ENCODE measurements around the gene AGBL5. TPM values are rescaled to one million over a fixed set of nuclear protein-coding genes. Genes with fewer than 3 reads are reported as not detected.

AGBL5 gene
- total and polyA plus RNA-seq, 12 donors = 4.2 to 16.8 (median 10.4) TPM

GRCh38 chr2:27014771-27015433, 36.6 kb upstream of the AGBL5 start:
- intact Hi-C loops (cut with DNase I) = loop anchor here in 6 of 10 donors (5.0 to 10.0 kb wide), 4 partner anchors 38 to 170 kb away; partner anchors contain the start of gene DPYSL5 (in 5 of the 6)
- H3K27ac ChIP-seq = peak overlapping the region in 4 of 10 donors; percentile 9 to 63 (median 39)
- DNase-seq = no peak
- H3K36me3 ChIP-seq = no peaks in the 10 kb centered on the region
- WGBS, 2 donors = 80 to 90% methylated on average over 8 of the region's 8 CpGs
- H3K4me1 ChIP-seq = peaks cover 0 to 50% (median 32%) of the 10 kb centered on the region in 9 donors
- no peaks in the 10 kb centered on the region for H3K27me3 ChIP-seq
- no peaks in the 10 kb centered on the region for H3K9me3 ChIP-seq
- no peak overlapping the region for H3K4me3 ChIP-seq
- ATAC-seq = peak in 1 of 8 donors; percentile 36
- TF ChIP-seq CTCF (IDR thresholded peaks at IDR 0.05) = no peak

GRCh38 chr2:27016801-27017325, 34.6 kb upstream of the AGBL5 start:
- H3K27me3 ChIP-seq = no peaks in the 10 kb centered on the region
- TF ChIP-seq CTCF (IDR thresholded peaks at IDR 0.05) = peak; percentile 40 to 78 (median 68)
- H3K27ac ChIP-seq = no peak overlapping the region
- WGBS, 2 donors = 66 to 67% methylated on average over 3 of the region's 3 CpGs
- intact Hi-C loops (cut with DNase I) = loop anchor here (1.0 to 10.0 kb wide), 7 partner anchors 40 to 172 kb away; partner anchors contain the start of gene DPYSL5 (in 5 of the 10)
- peak in 6 of 8 donors; percentile 30 to 67 (median 43) for ATAC-seq
- H3K4me1 ChIP-seq = peaks cover 0 to 67% (median 39%) of the 10 kb centered on the region in 9 donors
- peak in 1 of 2 donors; percentile 48 for DNase-seq
- H3K36me3 ChIP-seq = no peaks in the 10 kb centered on the region
- no peak overlapping the region for H3K4me3 ChIP-seq
- H3K9me3 ChIP-seq = no peaks in the 10 kb centered on the region

- H3K4me3 ChIP-seq = no peak overlapping the region
- WGBS, 2 donors = 68 to 86% methylated on average over 3 of the region's 3 CpGs
- ATAC-seq (peak in 7 of 8 donors; percentile 27 to 79 (median 74)), DNase-seq (peak in 1 of 2 donors; percentile 30)
- TF ChIP-seq CTCF (IDR thresholded peaks at IDR 0.05) = no peak
- intact Hi-C loops (cut with DNase I) = loop anchor here in 6 of 10 donors (5.0 to 10.0 kb wide), 4 partner anchors 41 to 173 kb away; partner anchors contain the start of gene DPYSL5 (in 5 of the 6)
- H3K27ac ChIP-seq = peak overlapping the region in 5 of 10 donors; percentile 10 to 61 (median 47)
- no peaks in the 10 kb centered on the region for H3K9me3 ChIP-seq
- H3K36me3 ChIP-seq = peaks cover 0 to 12% (median 0%) of the 10 kb centered on the region in 9 donors
- no peaks in the 10 kb centered on the region for H3K27me3 ChIP-seq
- H3K4me1 ChIP-seq = peaks cover 0 to 67% (median 36%) of the 10 kb centered on the region in 9 donors
Observed at GRCh38 chr2:27018142-27018541, 33.3 kb upstream of the AGBL5 start.

GRCh38 chr2:27019459-27019858, 32.0 kb upstream of the AGBL5 start:
- 96 to 97% methylated on average over 9 of the region's 9 CpGs for WGBS, 2 donors
- ATAC-seq = no peak
- H3K4me1 ChIP-seq = peaks cover 0 to 67% (median 36%) of the 10 kb centered on the region in 9 donors
- peak overlapping the region in 4 of 10 donors; percentile 7 to 68 (median 55) for H3K27ac ChIP-seq
- no peaks in the 10 kb centered on the region for H3K27me3 ChIP-seq
- H3K4me3 ChIP-seq = no peak overlapping the region
- peaks cover 0 to 25% (median 4%) of the 10 kb centered on the region in 9 donors for H3K36me3 ChIP-seq
- intact Hi-C loops (cut with DNase I) = loop anchor here in 6 of 10 donors (5.0 to 10.0 kb wide), 4 partner anchors 42 to 175 kb away; partner anchors contain the start of gene DPYSL5 (in 5 of the 6)
- no peaks in the 10 kb centered on the region for H3K9me3 ChIP-seq
- DNase-seq = no peak
- TF ChIP-seq CTCF (IDR thresholded peaks at IDR 0.05) = no peak

Data from heart right ventricle (tissue), 16 donors.